ENCODE data around the gene MIOS.

MIOS gene

DNA sequence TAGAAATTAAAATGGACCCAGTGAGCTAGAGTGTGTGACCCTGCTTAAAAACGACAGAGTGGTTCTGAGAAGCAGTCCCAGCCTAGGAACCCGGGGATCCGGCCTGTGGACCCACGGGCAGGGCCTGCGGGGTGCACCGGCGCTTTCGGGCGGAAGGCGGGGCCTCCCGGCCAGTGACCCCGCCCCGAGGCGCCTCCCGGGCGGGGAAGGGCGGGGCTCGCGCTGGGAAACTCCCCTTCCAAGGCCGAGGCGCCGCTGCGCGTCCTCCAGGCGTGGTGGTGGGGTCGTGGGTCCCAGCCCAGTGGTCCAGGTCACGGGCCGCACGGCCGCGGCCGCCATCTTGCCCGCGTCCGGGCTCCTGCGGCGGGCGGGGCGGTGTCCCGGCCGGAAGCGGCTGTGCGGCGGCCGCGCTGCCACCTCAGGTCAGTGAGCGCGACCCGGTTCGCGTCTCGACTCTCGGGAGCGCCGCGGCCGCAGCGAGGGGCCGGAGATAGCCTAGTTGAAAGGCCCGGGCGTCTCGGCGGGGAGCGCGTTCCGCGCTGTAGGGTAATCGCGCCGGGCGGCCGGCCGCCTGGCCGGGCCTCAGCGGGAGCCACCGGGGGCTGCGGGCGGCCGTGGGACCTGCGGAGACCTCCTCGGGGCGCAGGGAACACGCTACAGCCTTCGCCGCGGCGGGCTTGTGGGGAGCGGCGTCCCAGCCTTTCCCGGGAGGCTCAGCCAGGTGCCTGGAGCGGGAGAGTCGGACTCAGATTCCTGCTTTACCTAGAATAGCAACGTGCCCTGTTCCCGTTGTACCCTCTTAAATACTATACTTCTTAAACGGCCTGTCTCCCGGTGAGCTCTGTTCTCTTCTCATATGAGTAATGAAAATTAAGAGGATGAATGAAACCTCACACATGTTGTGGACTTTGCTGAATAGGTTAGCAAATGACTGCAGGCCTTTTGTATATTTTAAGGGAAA, at the start of gene MIOS:
Gene MIOS, plus strand, starts transcription at position 234 of the 961 bp plus-strand sequence. CDS start 5,592 bp downstream, outside the sequence.
- DNase-seq = peak; percentile 84

- DNase-seq = peak; percentile 38
Observed at GRCh38 chr7:7517754-7518153, 48.9 kb upstream of the MIOS start.

DNA sequence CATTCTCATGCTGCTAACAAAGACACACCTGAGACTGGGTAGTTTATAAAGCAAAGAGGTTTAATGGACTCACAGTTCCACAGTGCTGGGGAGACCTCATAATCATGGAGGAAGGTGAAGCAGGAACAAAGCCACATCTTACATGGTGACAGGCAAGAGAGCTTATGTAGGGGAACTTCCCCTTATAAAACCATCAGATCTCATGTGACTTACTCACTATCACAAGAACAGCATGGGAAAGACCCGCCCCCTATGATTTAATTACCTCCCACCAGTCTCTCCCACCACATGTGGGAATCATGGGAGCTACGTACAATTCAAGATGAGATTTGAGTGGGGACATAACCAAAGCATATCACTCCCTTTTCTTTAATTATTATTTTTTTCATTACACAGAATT, 47.6 kb upstream of the MIOS start:
- peak; percentile 31 for DNase-seq

GRCh38 chr7:7519528-7519927, 47.2 kb upstream of the MIOS start:
- no peak for DNase-seq

DNA sequence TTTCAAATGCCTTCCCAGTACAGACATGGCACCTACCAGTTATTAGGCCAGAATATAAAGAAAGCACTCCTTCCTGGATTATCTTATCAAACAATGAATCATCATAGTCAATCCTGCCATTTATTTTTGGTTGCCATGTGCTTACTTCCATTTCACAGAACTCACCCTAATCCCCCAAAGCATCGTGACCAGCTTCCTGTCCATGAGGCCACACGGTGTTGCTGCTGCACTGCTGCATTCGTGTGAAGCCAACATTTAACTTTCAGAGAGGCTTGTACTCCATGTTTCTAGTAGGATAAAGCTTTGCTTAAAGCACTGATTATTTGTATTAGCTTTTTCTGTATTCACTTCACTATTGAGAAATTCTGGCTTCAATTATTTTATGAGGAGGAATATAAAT, 45.4 kb upstream of the MIOS start:
- no peak for DNase-seq

DNA sequence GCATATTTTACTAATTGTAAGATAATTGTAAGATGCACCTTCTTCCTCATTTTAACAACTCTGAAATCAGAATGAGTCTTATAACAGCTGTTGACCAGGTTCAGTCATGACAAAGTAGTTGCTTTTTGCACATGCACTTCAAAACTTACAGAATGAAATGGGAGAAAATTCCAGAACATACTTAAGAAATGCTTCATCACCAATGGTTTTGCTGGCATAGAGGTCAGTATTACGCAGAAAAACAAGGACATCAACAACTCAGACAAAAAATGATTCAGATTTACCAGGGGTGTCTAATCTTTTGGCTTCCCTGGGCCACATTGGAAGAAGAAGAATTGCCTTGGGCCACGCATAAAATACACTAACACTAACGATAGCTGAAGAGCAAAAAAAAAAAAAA, 44.3 kb upstream of the MIOS start:
- DNase-seq = no peak

DNA sequence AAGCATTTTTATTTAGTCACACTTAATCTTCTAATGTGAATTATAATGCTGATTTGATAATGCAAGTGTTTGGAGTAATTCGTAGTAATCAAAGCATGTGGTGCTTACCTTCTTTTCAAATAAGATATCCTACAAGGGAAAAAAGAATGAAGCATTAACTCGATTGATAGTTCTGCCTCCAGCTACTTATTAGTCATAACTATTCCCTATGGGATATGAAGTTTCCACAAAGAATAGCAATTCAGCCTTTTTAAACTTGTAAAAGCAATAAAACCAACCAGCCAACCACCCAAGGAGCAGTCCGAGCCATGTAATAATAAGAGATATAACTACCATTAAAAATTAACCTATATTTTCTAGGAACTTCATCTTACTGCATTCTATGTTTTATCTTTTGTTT, 42.6 kb upstream of the MIOS start:
- DNase-seq = no peak

DNA sequence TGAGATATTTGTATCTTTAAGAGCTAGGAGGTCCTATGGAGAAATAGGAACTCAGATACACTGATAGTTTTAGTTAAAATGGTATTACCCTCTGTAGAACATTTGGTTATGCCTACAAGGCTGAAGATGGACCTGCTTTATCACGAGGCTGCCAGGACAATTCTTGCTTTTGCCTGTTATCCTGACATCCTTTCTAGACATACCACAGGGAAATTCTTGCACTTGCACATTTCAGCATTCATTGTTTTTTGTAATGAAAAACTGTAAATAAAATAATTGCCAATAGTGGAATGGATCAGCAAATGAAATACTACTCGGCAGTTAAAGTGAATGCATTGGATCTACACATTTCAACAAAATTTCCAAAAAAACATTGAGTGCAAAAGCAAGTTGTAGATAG, 40.7 kb upstream of the MIOS start:
- no peak for DNase-seq

DNA sequence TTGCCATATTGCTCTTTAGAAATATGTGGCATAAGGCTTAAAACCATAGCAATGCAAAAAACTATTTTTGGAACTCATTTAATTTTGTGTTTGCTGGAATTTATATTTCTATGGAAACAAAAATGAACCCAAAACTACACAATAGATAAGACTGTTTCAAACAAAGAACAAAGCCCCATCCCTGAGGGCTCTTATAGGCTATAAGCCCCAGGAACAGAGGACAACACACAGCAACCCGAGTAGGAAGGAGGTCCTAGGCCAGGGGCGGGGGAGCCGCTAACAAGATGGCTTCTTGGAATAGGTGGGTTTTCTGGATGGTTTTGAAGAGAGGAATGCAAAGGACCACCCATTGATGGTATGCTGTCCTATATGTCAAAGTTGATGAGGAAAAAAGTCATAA, 39.6 kb upstream of the MIOS start:
- DNase-seq = no peak

DNA sequence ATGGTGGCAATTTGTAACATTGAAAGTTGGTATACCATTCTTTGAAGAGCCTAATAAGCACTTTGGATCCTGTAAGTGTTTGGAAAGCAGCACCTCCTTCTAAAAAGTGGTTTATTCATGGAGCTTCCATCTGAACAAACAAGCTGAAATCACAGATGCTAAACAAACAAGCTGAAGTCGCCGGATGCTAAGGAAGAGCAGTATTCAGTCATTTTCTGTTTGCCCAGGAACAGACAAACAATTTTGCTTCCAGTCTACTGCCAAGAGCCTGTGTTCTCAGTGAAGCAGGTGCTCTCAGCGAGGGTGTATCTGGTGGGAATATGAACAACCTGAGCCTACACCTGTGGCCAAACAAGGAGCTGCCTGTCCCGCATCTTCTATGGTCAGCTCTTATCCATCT, 37.4 kb upstream of the MIOS start:
- DNase-seq = no peak

- no peak for DNase-seq
Observed at GRCh38 chr7:7533831-7534430, 32.8 kb upstream of the MIOS start.

GRCh38 chr7:7535691-7536090, 31.0 kb upstream of the MIOS start, which contains the start of gene COL28A1:
COL28A1 (minus strand) TSS chr7:7535873; CDS start chr7:7532875, 2,998 bp downstream.
- DNase-seq = no peak

- DNase-seq = no peak
Observed at GRCh38 chr7:7536396-7537019, 30.2 kb upstream of the MIOS start.

DNA sequence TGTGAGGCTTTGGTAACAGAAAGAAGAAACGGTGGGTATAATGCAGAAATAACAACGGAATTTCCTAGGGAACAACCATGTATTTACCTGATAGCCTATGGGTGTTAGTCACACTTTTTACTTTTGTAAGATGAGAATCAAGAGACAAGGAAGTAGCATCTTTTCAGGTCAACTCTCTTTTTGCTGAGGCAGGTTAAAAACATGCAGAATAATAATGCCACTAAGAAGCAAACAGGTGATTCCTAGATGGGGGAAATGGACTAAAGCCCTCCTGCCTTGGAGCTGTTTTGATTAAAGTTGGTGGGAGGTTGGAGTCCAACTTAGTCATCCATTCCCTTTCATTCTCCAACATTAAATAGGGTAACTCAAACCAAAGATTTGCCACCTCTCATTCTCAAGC, 29.0 kb upstream of the MIOS start:
- DNase-seq = no peak

DNA sequence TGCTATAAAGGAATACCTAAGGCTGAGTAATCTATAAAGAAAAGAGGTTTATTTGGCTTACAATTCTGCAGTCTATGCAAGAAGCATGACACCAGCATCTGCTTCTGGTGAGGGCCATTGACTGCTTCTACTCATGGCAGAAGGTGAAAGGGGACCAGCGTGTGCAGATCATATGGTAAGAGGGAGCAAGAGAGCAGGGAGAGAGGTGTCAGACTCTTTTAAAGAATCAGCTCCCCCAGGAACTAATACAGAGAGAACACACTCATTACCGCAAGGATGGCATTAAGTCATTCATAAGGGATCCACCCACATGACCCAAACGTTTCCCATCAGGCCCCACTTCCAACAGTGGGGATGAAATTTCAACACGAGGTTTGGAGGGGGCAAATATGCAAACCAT, 27.5 kb upstream of the MIOS start:
- no peak for DNase-seq

DNA sequence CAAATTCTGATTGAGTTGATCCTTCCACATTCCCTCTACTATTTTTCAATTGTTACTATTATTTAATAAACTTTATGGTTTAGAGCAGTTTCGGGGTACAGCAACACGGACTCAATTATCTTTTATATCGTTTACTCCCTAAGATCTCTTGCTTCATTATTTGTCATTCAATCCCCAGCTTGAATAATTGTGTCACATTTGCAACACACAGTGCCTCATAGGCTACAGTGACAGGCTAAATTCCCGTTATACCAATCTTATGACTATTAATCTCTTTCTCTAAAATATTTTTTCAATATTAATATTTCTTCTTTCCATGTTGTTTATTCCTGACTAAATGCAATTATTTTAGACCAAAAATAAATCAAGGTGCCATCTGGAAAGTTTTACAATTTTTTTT, 27.0 kb upstream of the MIOS start:
- no peak for DNase-seq

DNA sequence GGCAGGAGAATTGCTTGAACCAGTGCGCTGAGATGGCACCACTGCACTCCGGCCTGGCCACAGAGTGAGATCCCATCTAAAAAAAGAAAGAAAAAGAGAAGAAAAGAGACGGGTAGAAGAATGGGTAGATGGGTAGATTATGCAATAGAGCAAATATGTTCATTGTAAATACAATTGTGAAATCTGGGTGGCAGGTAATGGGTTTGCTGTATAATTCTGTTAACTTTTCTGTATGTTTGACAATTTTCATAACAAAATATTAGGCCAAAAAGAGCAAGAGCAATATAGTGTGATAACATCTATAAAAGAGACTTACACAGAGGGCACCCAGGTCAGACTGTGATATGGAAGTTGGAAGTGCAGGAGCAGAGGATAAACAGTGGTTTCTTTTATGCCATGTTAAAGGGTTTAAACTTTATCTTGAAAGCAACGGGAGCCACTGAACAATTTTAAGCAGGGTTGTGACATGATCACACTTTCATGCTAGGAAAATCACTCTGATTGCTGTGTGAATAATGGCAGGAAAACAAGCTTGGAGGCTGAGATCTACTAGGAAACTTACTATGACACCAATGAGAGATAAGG, 24.3 kb upstream of the MIOS start:
- DNase-seq = no peak

- DNase-seq = no peak
Observed at GRCh38 chr7:7548407-7548806, 18.3 kb upstream of the MIOS start.

DNA sequence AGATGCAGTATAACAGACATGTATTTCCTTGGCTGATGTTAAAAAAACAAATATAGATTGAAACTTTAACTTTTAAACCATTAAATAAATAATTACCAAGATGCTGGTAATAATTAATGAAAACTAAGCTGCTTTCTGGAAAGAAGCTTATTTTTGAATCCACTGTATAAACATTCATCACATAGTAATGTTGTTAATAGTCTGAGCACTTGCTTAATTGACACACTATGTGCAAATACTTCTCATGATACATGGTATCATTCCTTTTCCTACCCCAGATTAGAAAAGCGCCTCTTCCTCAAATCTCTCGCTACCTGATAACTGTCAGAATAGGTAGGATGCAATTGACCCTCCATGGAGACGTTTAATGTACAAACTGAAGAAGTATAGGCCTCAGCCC, 16.0 kb upstream of the MIOS start:
- DNase-seq = no peak

- DNase-seq = no peak
Observed at GRCh38 chr7:7552199-7552598, 14.5 kb upstream of the MIOS start.

GRCh38 chr7:7553386-7553785, 13.3 kb upstream of the MIOS start:
- DNase-seq = no peak

GRCh38 chr7:7554021-7554432, 12.7 kb upstream of the MIOS start:
- DNase-seq = no peak

Data from inflammatory macrophage treated with lipopolysaccharide for 4 hours (primary cell).